Fibroblast of skin of back (primary cell): Measurements from ENCODE around the gene CHST2.

Source experiments
- DNase-seq: peaks from one replicate; pipeline ENCODE4 v3.0.0-alpha.2; 2013

CHST2 gene

GRCh38 chr3:143098032-143098764, 21.4 kb upstream of the CHST2 start:
- DNase-seq, result no peak

GRCh38 chr3:143099210-143099609, 20.4 kb upstream of the CHST2 start:
- DNase-seq, result no peak

- no peak for DNase-seq
Observed at GRCh38 chr3:143099690-143100089, 19.9 kb upstream of the CHST2 start.

- peak; percentile 26 for DNase-seq
Observed at GRCh38 chr3:143100451-143100850, 19.1 kb upstream of the CHST2 start.

GRCh38 chr3:143101792-143102381, 17.7 kb upstream of the CHST2 start:
- DNase-seq, result no peak

- no peak for DNase-seq
Observed at GRCh38 chr3:143103652-143104051, 15.9 kb upstream of the CHST2 start.

- no peak for DNase-seq
Observed at GRCh38 chr3:143105170-143105569, 14.4 kb upstream of the CHST2 start.

GRCh38 chr3:143109861-143110260, 9.7 kb upstream of the CHST2 start:
- no peak for DNase-seq

GRCh38 chr3:143110371-143110770, 9.2 kb upstream of the CHST2 start:
- DNase-seq, result no peak

GRCh38 chr3:143118630-143119008, 952 bp upstream of the CHST2 start:
- DNase-seq, result no peak

- DNase-seq, result peak; percentile 42
Observed at GRCh38 chr3:143119974-143120715, 574 bp downstream of the CHST2 start.

- peak; percentile 44 for DNase-seq
Observed at GRCh38 chr3:143120716-143121240, 1.2 kb downstream of the CHST2 start.

- peak; percentile 75 for DNase-seq
Observed at GRCh38 chr3:143121241-143122088, 1.9 kb downstream of the CHST2 start.

GRCh38 chr3:143122089-143122430, 2.5 kb downstream of the CHST2 start:
- DNase-seq, result no peak

- no peak for DNase-seq
Observed at GRCh38 chr3:143122608-143123352, 3.2 kb downstream of the CHST2 start.

GRCh38 chr3:143123353-143123984, 3.9 kb downstream of the CHST2 start:
- DNase-seq, result no peak

- DNase-seq, result no peak
Observed at GRCh38 chr3:143124601-143125520, 5.3 kb downstream of the CHST2 start.

GRCh38 chr3:143127801-143128200, 8.2 kb downstream of the CHST2 start:
- DNase-seq, result no peak

- DNase-seq, result no peak
Observed at GRCh38 chr3:143128227-143128955, 8.8 kb downstream of the CHST2 start.
